Measurements from ENCODE around the gene TEAD2. TPM values are rescaled to one million over a fixed set of nuclear protein-coding genes. Genes with fewer than 3 reads are reported as not detected.

Gene TEAD2
- total and polyA plus RNA-seq, 2 of the 13 experiments (the other 11 are each of a cell fraction or from before 2014, with no cell fraction given), result 10.8 to 12.5 TPM

- no peak for TF ChIP-seq IRF1 (CRISPR knock-in tag; IDR thresholded peaks at IDR 0.05; ENCODE audit: low read depth)
- no peak for TF ChIP-seq THYN1 (CRISPR knock-in tag; IDR thresholded peaks at IDR 0.05; ENCODE audit: borderline replicate concordance, low read depth)
- TF ChIP-seq HNRNPH1 (optimal IDR thresholded peaks at IDR 0.05; ENCODE audit: low read depth, low read length), result no peak
- TF ChIP-seq HINFP (CRISPR knock-in tag; IDR thresholded peaks at IDR 0.05; ENCODE audit: low read depth), result no peak
- no peak for TF ChIP-seq TBL1XR1 (IDR thresholded peaks at IDR 0.05; ENCODE audit: borderline replicate concordance, low read length, partially characterized antibody)
- TF ChIP-seq STAG1 (CRISPR knock-in tag; IDR thresholded peaks at IDR 0.05), result peak; percentile 20; the same call in 1 of the 2 replicates
- TF ChIP-seq GTF2F1 (IDR thresholded peaks at IDR 0.05; ENCODE audit: low read length), result no peak
- no peak for TF ChIP-seq ZNF274 (CRISPR knock-in tag; IDR thresholded peaks at IDR 0.05)
- no peak for TF ChIP-seq HES4 (CRISPR knock-in tag; IDR thresholded peaks at IDR 0.05; ENCODE audit: borderline replicate concordance)
- no peak for TF ChIP-seq NR2F2 (IDR thresholded peaks at IDR 0.05; ENCODE audit: borderline replicate concordance, low read depth)
- no peak for TF ChIP-seq ARNT (IDR thresholded peaks at IDR 0.05)
- peak in 1 of 2 experiments; percentile 53; a peak in 2 of 4 replicates for TF ChIP-seq KLF16 (CRISPR knock-in tag; IDR thresholded peaks at IDR 0.05)
- no peak for TF ChIP-seq KLF13 (CRISPR knock-in tag; IDR thresholded peaks at IDR 0.05)
- TF ChIP-seq U2AF2 (IDR thresholded peaks at IDR 0.05; ENCODE audit: low read depth, low read length), result no peak
- TF ChIP-seq ZNF33B (CRISPR knock-in tag; IDR thresholded peaks at IDR 0.05), result no peak
- no peak for TF ChIP-seq FOXO4 (CRISPR knock-in tag; conservative IDR thresholded peaks at IDR 0.05)
- no peak for TF ChIP-seq ZNF432 (CRISPR knock-in tag; IDR thresholded peaks at IDR 0.05; ENCODE audit: borderline replicate concordance)
- TF ChIP-seq DDIT3 (CRISPR knock-in tag; IDR thresholded peaks at IDR 0.05), result no peak
- TF ChIP-seq NPAS2 (CRISPR knock-in tag; IDR thresholded peaks at IDR 0.05; ENCODE audit: borderline replicate concordance), result no peak
- TF ChIP-seq DPF2 (CRISPR knock-in tag; IDR thresholded peaks at IDR 0.05; ENCODE audit: borderline replicate concordance, low read depth), result no peak
- TF ChIP-seq TGIF2 (CRISPR knock-in tag; IDR thresholded peaks at IDR 0.05), result 0 out of 2 replicates have a peak, but pooled peaks have one; percentile 21
- no peak for TF ChIP-seq KDM3A (CRISPR knock-in tag; IDR thresholded peaks at IDR 0.05; ENCODE audit: low read depth)
- no peak for TF ChIP-seq ELF3 (CRISPR knock-in tag; IDR thresholded peaks at IDR 0.05)
- no peak for TF ChIP-seq RBAK (CRISPR knock-in tag; IDR thresholded peaks at IDR 0.05)
- TF ChIP-seq ZBTB7B (CRISPR knock-in tag; IDR thresholded peaks at IDR 0.05), result no peak
These were observed 1.3 kb upstream of the TEAD2 start, which contains the start of gene DKKL1 (continued) for GRCh38 chr19:49363268-49364082.

All from HepG2 (cell line).